NCI-H128 (cell line): Measurements from ENCODE around the gene AXIN2.
"Not testable (repeated sequence)": the region's sequence is repeated elsewhere in the genome, so short reads cannot be mapped to it uniquely, and the experiment has no call there.

Experiments used
- DNase-seq: peaks from one replicate; lab custom pipeline; 2025; ENCODE audit not compliant: unreplicated experiment; lab: John Stamatoyannopoulos, UW

Gene AXIN2

DNA sequence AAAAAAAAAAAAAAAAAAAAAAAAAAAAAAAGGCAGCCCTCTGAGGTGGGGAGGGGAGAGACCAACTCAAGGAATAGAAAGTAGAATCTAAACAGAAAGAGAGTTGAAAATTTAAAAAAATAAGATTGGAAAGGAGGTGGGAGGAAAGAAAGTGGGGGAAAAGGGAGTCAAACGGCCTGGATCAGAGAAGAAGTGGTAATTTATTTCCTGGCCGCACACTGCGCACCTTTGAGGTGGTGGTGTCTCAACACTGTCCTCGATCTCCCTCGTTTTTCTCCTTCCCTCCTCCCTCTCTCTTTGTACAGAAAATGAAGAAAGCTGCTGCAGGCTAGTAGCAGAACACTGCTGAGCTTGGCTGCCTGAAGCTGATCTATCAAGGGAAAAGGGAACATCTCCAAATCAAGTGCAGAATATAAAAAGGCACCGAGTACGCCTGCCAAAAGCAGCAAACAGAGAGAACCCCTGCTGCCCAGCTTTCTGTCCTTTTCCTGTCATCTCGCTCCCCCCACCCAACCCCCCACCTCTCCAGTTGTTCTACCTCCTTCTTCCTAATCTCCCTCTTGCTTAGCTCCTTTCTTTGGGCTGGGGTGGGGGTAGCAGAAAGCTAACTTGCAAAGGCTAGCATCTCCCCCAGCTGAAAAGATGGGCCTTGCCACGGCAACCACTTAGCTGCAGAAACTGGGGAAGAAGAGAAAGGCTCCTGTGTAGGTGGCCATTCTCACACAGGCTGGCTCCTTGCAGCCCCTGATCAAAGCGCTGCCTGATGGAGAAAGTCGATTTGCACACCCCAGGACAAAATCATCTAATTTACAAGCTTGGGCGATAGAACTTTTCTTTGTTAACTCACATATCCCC lies 22.5 kb downstream of the AXIN2 start:
- no peak for DNase-seq

DNA sequence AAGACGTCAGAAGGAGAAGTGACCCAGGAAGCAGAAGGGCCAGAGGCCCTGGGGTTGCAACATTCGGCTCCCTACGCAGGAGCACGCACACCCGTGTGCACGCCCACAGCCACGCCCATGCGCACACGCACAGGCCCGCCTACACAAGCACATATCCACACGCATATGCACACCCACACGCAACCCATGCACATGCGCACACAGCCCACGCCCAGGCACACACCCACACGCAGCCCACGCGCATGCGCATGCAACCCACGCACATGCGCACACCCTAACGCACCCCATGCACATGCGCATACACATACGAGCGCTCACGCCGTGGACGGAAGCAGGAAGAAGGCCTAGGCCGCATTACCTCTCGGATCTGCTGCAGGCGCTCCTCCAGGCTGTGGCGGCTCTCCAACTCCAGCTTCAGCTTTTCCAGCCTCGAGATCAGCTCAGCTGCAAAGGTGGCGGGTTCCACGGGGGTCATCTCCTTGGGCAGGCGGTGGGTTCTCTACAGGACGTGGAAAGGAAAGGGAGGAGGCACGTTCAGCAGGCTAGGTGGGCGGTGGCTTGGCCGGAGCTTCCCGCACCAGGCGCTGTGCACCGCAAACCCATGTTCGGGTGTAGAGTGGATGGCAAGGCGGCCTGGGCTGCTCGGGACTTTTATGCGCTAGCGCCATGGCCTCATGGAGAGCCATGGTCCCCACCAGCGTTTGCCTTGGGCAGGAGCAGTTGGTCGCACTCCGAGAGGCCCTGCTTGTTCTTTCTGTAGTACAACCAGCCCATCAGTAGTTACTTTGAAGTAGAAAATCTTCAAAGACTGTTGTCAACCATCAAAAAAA lies 23.4 kb downstream of the AXIN2 start:
- no peak for DNase-seq

DNA sequence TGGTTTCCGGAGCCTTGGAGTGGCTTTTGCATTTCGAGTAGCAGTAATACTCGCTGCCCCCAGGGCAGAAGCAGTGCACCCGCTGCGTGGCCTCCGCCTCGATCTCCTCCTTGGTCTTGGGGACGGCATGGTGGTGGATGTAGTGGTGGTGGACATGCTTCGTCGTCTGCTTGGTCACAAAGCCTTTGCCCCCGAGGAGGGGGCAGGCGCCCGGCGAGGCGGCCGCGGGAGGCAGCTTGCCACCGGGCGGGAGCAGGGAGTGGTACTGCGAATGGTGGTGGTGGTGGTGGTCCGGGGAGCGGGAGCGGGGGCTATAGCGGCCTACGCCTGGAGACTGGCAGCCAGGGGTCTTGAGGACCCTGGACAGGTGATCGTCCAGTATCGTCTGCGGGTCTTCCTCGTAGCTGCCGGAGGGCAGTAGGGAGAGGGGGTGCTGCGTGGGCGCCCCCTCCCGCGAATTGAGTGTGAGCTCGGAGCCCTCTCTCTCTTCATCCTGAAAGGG lies 24.1 kb downstream of the AXIN2 start:
- no peak for DNase-seq

DNA sequence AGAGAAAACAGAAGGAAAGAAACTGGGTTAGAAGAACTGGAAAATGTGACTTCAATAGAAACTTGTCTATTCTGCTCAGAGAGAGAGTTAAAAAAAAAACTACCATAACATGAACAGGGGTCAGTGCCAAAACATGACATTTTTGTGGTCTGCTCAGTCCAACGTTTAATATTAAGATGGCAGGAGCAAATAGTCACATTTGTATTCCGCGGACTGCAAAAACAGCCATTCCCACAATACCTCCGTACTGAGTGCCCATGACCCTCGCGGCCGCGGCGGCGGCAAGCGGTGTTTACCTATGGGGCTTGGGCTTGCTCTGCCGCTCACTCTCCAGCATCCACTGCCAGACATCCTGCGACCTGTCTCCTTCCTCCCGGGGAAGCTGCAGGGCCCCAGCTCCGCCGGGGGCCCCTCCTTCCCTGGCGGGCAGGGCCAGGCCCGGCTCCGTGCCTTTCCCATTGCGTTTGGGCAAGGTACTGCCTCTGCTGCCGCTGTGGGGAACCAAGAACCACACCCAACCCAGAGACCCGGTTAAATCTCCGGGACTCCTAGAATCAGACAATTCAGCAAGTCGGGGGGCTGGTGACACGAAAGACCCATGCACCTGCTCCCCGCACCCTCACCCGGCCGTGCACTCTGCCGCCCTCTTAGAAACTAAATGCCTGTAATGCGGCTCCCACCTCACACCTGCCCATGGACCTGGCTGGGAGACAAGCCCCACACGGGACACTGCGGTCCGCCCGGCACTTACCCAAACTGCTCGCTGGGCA lies 24.7 kb downstream of the AXIN2 start:
- no peak for DNase-seq

GRCh38 chr17:65535777-65536572 lies 25.5 kb downstream of the AXIN2 start:
- no peak for DNase-seq

DNA sequence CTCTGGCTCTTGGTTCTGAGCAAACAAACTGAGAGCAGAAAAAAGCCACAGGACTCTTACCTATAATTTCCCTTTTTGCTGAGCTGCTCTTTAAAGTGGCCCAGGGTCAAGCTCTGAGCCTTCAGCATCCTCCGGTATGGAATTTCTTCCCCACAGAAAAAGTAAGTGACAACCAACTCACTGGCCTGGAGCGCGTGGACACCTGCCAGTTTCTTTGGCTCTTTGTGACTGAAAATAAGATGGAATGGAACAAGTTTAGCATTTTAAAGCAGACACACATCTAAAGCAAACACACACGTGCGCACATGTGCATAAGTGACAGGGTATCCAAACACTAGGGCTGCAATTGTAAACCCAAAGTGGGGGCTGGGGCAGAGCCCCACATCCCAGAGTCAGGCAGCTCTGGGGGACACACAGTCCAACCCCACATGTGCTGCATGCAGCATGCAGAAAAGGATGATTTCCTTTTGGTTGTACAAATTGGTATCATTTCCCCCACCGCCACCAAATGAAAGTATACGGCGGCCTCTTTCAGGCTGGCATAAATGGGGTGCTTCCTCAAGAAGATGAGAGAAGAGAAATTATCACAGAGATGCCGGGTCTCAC lies 27.5 kb downstream of the AXIN2 start:
- no peak for DNase-seq

GRCh38 chr17:65533056-65533745 lies 28.2 kb downstream of the AXIN2 start:
- DNase-seq = no peak

DNA sequence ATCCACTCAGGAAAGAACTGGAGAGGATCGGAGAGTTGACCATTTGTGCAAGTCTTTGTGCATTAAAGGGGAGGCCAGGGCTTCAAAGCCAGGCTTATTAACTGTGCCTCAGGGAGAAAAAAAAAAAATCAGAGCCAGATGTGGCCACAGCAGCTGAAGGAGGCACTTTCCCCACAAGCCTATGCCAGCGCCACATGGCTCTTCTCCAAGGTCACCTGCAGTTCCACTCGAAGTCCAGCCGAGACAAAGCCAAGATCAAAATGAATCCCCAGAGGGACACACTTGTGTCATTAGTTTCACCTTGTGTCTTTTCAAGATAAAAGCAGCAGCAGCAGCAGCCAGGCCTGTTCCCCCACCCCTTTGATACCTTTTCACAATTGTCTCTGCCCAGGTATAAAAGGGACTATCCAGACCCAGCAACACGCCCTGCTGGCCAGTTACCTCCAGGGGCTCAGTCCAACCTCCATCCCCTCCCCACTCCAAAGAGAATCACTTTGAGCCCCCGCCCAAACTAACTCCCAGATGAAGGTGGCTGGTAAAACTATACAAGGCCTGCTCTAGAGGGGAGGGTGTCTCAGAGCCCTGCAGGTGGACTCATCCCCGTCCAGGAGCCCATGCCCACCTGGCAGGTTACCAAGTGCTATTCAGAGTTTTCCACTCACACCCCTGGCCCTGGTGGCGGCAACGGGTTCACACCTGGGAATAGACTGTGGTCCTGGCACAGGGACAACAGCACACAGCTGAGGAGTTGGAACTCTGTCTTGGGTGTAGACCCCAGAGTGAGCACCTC lies 29.2 kb downstream of the AXIN2 start:
- DNase-seq = no peak

GRCh38 chr17:65531256-65532100 lies 30.0 kb downstream of the AXIN2 start:
- no peak for DNase-seq

DNA sequence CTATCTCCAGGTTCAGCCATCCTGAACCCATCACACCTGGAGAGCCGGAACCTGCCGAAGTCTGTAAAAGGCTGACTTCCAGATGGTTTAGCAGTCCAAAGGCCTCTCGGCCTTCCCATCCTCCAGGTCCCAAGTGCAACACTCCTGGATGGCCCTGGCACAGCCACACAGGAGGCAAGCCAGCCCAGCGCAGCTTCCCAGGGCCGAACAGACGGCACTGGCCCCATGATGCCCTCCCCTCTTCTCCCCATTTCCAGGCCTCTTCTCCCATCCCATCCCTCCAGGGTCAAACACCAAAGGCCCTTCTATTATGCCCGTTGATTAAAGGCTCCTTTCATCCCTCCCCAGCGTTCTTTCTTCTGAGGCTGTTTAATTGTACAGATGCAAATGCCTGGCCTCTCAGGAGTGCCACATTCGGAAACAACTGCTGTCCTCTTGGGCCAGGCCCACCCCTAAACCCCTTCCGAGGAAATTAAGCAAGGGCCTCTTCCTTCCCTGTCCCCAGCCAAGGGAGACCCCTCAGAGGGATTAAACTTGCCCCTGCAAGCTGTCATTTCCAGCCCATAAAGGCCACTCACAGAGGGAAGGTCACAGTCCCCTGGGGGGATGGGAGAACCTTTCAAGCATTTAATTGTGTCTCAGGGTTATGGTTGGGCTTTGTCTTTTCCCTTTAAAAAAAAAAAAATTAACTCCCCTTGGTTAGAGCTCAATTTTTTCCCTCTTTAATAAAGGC lies 30.8 kb downstream of the AXIN2 start:
- no peak for DNase-seq

- DNase-seq = no peak
Measured at GRCh38 chr17:65529761-65530522, 31.5 kb downstream of the AXIN2 start.

GRCh38 chr17:65529040-65529633 lies 32.3 kb downstream of the AXIN2 start:
- no peak for DNase-seq

DNA sequence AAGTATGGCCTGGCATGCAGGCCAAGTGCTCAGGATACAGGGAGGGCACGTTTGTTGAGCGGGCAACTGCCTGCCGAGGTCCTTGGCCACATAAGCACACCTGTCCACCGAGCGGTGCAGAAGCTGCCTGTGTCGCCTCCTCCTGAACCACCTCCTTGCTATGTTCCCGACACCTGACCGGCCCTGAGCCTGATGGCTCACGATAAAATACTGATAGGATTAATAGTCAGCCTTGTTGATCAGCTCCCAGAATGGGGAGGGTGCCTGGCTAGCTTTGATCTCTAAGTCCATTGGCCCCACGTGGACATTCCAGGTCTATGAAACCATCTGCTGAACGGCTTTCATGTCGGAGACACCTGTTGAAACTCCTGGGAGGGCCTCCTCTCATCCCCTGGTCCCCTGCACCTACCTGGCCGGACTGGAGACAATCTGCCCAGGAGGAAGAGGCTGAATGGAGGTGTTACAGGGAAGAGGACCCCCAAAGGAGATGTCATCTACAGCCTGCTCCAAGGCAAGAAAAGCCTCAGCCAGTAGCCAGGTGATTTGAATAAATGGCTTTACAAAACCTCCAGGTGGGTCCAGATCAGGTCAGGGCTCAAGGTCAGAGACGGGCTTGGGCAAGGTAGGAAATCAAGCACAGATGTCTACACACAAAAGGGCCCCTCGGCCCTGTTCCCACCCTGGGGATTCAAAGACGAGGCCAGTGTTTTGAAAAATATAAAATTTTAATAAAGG lies 33.4 kb downstream of the AXIN2 start:
- no peak for DNase-seq

DNA sequence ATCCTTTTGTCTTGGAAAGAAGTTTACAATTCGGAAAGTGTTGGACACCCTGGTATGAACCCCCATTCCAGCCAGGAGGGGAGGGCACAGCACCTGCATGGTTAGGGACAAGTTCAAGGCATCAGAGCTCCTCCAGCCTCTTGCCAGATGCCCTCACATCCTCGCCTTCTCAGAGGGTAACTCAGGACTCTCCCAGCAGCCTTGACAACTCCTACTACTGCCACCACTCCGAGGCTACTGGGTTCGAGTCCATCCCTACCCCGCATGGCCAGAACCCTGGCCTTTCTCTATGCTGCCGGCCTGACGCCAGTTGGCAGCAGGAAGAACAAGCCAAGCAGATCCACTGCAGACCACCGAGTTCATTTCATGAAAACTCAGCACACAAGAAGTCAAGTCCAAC lies 34.1 kb downstream of the AXIN2 start:
- DNase-seq = no peak

- not testable (repeated sequence) for DNase-seq
Measured at GRCh38 chr17:65526854-65527253, 34.6 kb downstream of the AXIN2 start.
